Activated T-helper 1 cell treated with anti-CD3 and anti-CD28 coated beads, Interleukin-2, amount 50 U/mL, for 16 hours (primary cell): ENCODE results near the gene THRSP.
A peak's percentile ranks its signal among the peaks of the same experiment; 100 is the strongest.
"Not testable (repeated sequence)": the region's sequence is repeated elsewhere in the genome, so short reads cannot be mapped to it uniquely, and the experiment has no call there.

Experiments
- DNase-seq, 2 donors: peaks; one replicate each; pipeline ENCODE4 v3.0.0-alpha.2; 2020; ENCODE audit warnings: low read depth in 1 of 2, low spot score in 1 of 2

The THRSP gene

DNA sequence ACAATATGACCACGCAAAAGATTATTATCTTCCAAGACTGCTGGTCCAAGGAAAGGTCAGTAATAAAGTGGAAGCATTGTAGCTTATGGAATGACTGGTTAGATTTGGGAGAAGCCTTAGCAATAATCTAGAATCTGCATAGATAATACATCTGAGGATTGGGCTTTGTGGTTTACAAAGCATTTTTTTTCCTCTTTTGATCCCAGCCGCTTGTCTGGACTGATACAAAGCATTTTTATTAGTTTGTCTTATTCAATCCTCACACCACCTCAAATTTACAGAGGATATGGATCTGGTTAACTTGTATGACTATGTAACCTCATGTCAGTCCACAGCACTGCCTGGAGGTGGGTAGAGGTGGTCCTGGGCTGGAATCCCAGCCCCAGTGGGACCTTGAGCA, 990 bp upstream of the THRSP start:
- DNase-seq, result no peak

DNA sequence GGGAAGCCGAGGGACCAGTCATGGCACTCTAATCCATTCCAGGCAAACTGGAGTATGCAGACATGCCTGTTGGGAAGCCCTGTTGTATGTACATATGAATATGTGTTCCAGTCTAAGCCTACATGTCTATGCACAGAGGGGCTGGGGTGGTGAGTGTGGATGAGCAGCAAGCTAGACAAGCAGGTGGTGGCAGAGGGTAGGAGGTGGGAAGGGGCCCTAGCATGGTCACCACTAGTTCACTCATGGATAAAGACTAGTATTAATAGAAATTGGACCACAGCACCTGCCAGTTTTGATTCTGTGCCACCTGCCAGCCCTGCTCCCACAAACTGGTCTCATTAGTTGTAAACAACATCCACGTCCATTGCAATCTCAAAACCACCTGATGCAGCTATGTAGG, 1.5 kb downstream of the THRSP start:
- DNase-seq, result no peak

DNA sequence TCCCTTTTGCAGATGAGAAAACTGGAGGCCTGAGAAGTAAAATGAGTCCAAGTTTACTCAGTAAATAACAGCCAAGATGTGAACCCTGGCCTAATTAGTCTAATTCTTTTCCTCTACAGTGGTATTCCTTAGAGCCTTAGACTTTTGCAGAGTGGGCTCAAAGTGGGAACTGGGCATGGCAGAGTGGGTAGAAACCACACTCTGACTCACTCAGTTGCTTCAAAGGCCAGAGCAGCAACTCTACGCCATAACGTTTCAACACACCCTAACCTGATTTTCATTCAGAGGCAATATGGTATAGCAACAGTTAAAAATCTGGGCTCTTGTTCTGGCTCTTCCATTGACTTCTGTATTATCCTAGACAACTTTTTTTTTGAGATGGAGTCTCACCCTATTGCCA, 2.8 kb downstream of the THRSP start:
- DNase-seq, result no peak

DNA sequence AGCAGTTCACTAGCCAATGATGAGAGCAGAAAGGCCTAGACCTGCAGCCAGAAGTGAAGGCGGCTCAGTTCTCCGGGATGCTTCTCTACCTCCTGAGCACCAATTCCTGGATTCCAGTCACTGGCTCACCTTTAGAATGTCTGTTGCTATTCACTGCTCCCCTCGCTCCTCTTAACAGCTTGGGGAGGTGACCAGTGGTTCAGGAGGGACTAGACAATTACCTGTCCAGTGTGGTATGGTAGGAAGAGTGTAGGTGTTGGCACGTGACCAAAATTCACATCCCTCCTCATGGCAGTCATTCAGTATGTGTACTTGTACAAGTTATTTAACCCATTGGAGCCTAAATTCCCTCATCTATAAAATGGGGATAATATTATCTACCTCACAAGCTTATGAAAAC, 4.0 kb downstream of the THRSP start:
- no peak for DNase-seq

DNA sequence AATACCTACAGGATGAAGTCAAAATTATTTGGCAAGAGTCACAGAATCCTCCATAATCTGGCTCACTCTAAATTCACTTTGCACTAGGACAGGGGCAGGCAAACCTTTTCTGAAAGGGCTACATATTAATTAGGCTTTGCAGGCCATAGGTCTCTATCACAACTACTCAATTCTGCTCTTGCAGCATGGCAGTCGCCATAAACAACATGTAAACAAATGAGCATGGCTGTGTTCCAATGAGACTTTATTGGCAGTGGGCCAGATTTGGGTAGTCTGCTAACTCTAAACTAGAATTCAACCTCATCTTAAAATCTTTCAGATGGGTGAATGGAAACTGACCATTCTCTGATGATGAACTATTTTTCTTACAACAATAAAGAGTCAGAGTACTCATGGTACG, 5.8 kb downstream of the THRSP start:
- DNase-seq, result no peak

DNA sequence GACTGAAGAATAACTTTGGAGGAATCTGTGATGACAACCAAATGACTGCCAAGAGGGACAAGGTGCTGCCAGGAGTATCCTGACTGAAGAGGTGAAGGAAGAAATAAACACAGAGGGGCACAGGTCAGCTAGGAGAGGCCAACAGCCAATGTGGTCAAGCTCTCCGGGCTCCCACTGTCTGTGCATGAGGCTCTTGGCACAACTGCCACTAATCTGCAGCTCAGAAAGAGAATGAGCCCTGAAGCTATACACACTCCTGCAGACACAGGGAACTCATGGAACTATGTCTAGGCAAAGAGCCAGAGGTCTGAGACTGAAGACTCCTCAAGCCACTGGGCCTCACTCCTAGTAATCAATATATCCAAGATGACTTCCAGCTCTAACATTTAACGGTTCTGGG, 7.0 kb downstream of the THRSP start:
- no peak for DNase-seq

DNA sequence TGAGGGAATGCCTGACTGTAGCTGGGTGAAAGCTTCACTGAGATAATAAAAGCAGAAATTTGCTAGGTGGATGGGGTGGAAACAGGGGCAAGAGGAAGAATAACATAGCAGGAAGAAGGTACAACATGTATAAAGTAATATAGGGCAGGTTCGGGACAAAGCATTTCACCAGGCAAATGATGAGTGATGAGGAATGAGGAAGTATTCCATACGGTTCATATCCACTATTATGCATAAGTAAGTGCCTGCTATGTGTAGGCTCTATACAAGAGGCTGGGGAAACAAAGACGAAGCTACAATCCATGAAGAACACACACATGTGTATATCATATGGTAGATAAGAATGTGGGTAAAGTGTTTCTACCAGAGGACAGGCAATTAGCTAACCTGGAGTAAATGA, 8.1 kb downstream of the THRSP start:
- no peak for DNase-seq

DNA sequence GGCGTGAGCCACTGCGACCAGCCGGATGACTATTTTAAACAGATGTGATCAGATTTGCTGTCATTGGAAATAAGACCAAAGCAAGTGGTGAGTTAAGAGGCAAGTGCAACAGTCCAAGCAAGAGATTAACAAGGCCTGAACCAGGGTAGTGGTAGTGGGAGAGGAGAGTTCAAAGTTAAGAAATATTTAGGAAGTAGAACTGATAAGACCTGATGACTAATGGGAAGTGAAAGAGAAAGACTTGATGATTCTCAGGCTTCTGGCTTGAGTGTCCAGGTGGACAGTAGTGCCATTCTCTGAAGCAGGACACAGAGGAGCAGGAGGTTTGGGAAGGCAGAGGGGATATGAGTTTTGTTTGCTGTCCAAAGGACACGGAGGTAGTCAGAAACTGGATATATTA, 8.8 kb downstream of the THRSP start:
- no peak for DNase-seq

DNA sequence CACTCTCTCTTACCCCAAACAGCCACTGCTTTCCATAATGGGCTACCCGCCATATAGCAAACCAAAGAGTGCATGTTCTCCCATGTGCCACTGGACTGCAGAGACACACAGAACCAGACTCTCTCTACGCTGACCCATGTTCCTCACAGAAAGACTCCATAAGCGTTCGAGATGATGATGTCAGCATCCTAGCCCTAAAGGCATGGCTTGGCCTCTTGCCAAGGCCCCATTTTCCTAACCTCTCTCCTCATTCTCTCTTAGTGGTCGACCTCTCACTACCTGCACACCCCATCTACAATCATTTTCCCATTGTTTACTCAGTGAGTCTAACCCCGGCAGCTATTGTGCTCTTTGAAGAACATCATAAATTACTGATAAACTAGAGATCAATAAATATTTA, 11.1 kb downstream of the THRSP start:
- no peak for DNase-seq

DNA sequence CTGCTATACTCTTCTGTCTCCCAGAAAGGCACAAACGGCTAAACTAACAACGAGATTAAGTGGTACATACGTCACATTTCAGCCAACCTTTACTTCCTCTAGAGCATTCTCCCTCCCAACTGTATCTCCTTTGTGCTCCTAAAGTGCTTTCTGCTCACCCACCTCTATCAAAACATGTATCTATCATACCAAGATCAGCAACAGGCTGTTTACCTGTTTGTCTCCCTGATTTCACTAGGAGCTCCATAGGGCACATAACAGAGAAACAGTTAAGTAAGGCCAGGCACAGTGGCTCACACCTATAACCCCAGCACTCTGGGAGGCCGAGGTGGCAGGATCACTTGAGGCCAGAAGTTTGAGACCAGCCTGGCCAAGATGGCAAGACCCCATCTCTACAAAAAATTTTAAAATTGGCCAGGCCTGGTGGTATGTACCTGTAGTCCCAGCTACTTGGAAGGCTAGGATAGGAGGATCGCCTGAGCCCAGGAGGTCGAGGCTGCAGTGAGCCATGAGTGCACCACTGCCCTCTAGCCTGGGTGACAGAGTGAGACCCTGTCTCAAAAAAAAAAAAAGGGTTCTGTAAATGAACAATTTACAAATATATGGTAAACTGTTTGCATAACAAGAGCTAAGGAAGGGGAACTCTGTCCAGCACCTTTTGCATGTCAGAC, 13.2 kb downstream of the THRSP start:
- no peak for DNase-seq

DNA sequence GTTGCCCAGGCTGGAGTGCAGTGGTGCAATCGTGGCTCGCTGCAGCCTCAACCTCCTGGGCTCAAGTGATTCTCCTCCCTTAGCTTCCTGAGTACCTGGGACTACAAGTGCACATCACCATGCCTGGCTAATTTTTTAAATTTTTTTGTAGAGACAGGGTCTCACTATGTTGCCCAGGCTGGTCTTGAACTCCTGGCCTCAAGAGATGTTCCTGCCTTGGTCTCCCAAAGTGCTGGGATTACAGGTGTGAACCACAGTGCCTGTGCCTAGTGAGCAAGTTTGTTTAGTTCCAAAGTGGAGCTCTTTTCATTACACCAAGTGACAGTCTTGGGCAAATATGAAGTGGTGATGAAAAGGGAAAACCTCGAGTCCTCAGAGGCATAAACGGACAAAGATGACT, 13.9 kb downstream of the THRSP start:
- DNase-seq, result not testable (repeated sequence)

DNA sequence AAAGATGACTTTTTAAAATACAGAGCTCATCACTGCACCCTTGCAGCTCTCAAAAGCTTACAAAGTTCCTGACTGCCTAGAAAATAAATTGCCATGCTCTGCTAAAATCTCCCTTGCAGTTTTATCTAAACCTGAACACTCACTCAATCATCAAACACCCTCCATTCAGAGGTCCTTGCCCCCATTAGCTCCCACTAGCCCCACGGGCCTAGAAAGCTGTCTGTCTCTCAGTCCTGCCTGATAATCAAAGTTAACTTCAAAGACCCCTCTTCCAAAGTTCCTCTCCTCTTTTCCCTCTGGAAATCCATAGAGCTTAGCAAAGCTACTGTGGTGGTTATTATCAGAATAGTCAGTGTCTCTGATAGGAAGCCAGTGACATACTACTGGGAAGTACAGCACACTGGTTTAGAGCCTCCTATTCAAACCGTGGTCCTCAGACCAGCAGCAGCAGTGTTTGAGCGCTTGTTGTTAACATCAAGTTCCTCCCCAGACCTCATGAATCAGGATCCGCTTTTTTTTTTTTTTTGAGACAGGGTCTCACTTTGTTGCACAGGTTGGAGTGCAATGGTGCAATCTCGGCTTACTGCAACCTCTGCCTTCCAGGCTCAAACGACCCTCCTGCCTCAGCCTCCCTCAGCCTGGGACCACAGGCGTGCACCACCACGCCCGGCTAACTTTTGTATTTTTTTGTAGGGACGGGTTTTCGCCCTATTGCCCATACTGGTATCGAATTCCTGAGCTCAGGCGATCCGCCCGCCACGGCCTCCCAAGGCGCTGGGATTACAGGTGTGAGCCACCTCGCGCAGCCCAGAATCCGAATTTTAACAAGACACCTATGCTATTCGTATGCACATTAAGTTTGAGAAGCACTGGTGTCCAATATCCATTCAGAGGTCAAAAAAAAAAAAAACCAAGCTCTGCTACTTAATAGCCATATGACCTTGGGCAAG, 14.8 kb downstream of the THRSP start:
- DNase-seq, result no peak

DNA sequence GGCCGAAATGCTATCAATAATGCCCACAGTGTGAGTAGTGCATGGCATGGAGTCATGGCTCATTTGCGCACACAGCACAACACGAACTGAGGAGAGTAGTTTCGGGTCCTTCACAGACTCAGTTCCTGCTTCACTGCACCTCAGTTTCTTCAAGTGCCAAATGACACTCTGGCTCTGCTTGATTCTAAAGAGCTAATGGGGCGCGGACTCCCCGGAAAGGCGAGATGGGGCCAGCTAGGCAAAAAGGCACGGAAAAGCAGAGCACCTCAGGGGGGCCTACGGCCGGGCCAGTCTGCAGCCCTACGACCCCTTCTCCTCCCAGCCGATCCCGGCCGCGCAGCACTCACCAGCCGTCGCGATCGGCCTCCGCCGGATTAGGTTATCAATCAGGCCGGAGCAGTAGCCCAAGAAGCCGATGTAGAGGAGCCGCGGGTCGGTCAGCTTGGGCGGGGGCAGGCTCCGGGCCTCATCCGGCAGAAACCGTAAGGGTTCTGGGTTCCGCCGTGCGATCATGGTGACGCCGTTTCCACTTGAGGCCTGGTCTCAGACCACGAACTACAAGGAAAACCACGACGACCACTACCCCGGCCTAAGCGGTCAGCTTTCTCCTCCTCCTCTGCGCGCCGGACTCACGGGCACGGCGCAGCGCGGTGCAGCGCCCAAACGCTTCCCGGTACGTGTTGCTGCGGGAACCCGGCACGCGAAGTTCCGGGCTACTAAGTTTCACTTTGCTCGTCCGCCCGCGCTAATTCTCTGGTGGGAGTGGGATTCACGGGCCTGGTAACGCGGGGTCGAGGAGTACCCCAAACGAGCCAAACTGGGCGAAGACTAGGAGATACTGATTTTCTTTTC, 15.8 kb downstream of the THRSP start, which contains the start of gene NDUFC2:
NDUFC2 (minus strand) TSS at position 631 of the 852 bp plus-strand sequence; CDS start at position 513, 118 bp downstream.
- DNase-seq, result peak; percentile 34 to 51

DNA sequence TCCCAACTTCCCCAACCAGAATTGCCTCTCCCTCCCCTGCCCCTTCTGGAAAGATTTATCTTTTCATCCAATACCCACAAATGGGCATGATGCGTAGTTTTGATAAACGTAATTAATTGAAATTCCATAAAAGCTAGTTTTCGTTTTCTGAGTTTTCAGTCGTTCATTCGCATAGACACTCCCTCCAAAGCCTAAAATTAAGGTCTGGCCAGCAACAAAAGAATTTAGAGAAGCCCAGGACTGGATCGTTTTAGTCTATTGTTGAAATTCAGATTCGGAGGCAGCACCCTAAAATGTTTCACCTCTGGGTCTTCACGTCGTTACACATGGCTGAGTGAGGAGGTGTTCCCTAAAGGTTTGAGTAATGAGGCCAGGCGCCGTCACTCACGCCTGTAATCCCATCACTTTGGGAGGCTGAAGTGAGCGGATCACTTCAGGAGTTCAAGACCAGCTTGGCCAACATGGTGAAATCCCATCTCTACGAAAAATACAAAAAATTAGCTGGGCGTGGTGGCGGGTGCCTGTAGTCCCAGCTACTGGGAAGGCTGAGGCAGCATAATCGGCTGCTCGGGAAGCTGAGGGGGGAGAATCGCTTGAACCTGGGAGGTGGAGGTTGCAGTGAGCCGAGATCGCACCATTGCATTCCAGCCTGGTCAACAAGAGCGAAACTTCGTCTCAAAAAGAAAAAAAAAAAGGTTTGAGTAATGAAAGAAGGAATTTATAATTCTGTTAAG, 16.6 kb downstream of the THRSP start:
- DNase-seq, result no peak

DNA sequence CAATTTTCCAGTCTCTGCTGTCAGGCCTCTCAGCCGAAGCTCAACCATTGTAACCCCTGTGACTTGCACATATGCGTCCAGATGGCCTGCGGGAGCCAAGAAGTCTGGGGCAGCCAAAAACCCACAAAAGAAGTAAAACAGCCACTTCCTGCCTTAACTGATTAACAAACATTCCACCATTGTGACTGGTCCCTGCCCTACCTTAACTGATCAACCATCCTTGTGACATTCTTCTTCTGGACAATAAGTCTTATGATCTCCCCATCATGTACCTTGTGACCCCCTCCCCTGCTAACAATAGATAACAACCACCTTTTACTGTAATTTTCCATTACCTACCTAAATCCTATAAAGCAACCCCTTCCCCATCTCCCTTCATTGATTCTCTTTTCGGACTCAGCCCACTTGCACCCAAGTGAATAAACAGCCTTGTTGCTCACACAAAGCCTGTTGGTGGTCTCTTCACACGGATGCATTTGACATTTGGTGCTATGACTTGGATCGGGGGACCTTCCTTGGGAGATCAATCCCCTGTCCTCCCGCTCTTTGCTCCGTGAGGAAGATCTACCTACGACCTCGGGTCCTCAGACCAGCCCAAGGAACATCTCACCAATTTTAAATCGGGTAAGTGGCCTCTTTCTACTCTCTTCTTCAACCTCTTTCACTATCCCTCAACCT, 17.3 kb downstream of the THRSP start:
- DNase-seq, result no peak

DNA sequence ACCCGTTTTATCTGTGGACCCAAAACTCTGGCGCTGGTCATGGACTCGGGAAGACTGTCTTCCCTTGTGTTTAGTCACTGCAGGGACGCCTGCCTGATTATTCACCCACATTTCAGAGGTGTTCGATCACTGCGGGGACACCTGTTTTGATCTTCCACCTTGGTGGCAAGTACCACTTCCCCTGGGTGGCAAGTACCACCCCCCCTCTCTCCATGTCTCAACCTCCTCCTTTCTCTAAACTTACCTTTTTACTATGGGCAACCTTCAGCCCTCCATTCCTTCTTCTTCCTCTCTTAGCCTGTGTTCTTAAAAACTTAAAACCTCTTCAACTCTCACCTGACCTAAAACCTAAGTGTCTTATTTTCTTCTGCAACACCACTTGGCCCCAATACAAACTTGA, 17.9 kb downstream of the THRSP start:
- no peak for DNase-seq

DNA sequence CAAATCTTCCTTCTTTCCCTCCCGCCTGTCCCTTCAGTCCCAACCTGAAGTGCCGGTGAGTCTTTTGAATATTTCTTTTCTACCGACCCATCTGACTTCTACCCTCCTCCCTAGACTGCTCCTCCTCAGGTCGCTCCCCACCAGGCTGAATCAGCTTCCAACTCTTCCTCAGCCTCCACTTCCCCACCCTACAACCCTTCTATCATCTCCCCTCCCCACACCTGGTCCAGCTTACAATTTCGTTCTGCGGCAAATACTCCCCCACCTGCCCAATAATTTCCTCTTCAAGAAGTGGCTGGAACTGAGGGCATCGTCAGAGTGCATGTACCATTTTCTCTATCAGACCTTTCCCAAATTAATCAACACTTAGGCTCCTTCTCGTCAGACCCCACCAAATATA, 18.5 kb downstream of the THRSP start:
- DNase-seq, result no peak

DNA sequence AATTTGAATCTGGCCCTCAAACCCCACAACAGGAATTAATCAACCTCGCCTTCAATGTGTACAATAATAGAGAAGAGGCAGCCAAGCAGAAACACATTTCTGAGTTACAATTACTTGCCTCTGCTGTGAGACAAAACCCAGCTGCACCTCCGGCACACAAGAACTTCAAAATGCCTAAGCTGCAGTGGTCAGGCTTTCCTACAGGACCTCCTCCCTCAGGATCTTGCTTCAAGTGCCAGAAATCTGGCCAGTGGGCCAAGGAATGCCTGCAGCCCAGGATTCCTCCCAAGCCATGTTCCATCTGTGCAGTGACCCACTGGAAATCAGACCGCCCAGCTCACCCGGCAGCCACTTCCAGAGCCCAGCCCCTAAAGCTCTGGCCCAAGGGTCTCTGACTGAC, 19.4 kb downstream of the THRSP start:
- no peak for DNase-seq

DNA sequence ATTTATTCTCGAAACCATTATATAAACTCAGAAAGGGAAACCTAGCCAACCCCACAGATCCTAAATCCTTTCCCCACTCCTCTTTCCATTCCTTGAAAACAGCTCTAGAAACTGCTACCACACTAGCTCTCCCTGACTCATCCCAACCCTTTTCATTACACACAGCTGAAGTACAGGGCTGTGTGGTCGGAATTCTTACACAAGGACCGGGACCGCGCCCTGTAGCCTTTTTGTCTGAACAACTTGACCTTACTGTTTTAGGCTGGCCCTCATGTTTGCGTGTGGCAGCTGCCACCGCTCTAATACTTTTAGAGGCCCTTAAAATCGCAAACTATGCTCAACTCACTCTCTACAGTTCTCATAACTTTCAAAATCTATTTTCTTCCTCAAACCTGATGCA, 20.8 kb downstream of the THRSP start:
- DNase-seq, result not testable (repeated sequence)

DNA sequence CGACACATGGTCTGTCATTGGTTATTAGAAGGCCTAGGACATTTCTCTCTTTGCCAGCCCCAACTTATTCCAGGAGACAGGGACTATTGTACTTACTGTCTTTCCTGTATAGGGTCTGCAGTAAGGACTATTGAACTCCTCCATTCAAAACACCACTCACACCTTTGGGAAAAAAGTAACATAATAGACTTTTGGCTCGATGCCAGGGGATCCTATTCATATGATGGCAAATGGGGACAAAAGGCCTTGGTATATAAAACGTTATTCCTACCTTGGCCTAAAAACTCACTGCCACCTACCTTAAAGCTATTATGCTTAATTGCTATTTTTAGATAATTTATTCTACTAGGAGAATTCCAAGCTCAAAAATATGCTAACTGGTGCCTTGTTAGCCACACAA, 22.3 kb downstream of the THRSP start:
- no peak for DNase-seq
